NCI-H2196 (cell line): Measurements from ENCODE around the gene SLC44A5.
"Not testable (repeated sequence)": the region's sequence is repeated elsewhere in the genome, so short reads cannot be mapped to it uniquely, and the experiment has no call there.

ENCODE experiments used
- DNase-seq: peaks from one replicate; lab custom pipeline; 2025; ENCODE audit not compliant: unreplicated experiment; lab: John Stamatoyannopoulos, UW

Gene SLC44A5

GRCh38 chr1:75469586-75470173 is 141.2 kb downstream of the SLC44A5 start:
- DNase-seq, result no peak

GRCh38 chr1:75461808-75462325 is 149.0 kb downstream of the SLC44A5 start:
- DNase-seq, result no peak

GRCh38 chr1:75449998-75450397 is 160.9 kb downstream of the SLC44A5 start:
- DNase-seq, result no peak

- no peak for DNase-seq
Observed at GRCh38 chr1:75444220-75444619, 166.7 kb downstream of the SLC44A5 start.

- DNase-seq, result no peak
Observed at GRCh38 chr1:75440274-75440673, 170.6 kb downstream of the SLC44A5 start.

- no peak for DNase-seq
Observed at GRCh38 chr1:75438355-75438754, 172.6 kb downstream of the SLC44A5 start.

GRCh38 chr1:75431843-75432242 is 179.1 kb downstream of the SLC44A5 start:
- DNase-seq, result no peak

- no peak for DNase-seq
Observed at GRCh38 chr1:75430526-75430925, 180.4 kb downstream of the SLC44A5 start.

- DNase-seq, result no peak
Observed at GRCh38 chr1:75426688-75427087, 184.2 kb downstream of the SLC44A5 start.

- DNase-seq, result no peak
Observed at GRCh38 chr1:75425001-75425650, 185.8 kb downstream of the SLC44A5 start.

GRCh38 chr1:75423616-75424015 is 187.3 kb downstream of the SLC44A5 start:
- DNase-seq, result no peak

- no peak for DNase-seq
Observed at GRCh38 chr1:75423136-75423535, 187.8 kb downstream of the SLC44A5 start.

- DNase-seq, result no peak
Observed at GRCh38 chr1:75421371-75421770, 189.5 kb downstream of the SLC44A5 start.

- no peak for DNase-seq
Observed at GRCh38 chr1:75415187-75415586, 195.7 kb downstream of the SLC44A5 start.

GRCh38 chr1:75412616-75413015 is 198.3 kb downstream of the SLC44A5 start:
- DNase-seq, result no peak

- not testable (repeated sequence) for DNase-seq
Observed at GRCh38 chr1:75404681-75405080, 206.2 kb downstream of the SLC44A5 start.

GRCh38 chr1:75403147-75403646 is 207.7 kb downstream of the SLC44A5 start:
- not testable (repeated sequence) for DNase-seq

- DNase-seq, result no peak
Observed at GRCh38 chr1:75400716-75401115, 210.2 kb downstream of the SLC44A5 start.

GRCh38 chr1:75396745-75397144 is 214.2 kb downstream of the SLC44A5 start:
- DNase-seq, result no peak

- DNase-seq, result no peak
Observed at GRCh38 chr1:75396260-75396659, 214.7 kb downstream of the SLC44A5 start.

GRCh38 chr1:75394386-75395139 is 216.4 kb downstream of the SLC44A5 start:
- DNase-seq, result no peak

GRCh38 chr1:75392278-75392677 is 218.6 kb downstream of the SLC44A5 start:
- DNase-seq, result no peak
